K562 (cell line): ENCODE results near the gene TSSK1B. TPM values are rescaled to one million over a fixed set of nuclear protein-coding genes. Genes with fewer than 3 reads are reported as not detected.

ENCODE experiments used
- ATAC-seq: fragments of 200-7000 bp; cut with Tn5 transposase; 3 replicates; pipeline ENCODE4 v1.9.1; 2020; ENCODE audit warnings: moderate library complexity
- BruUV-seq: library from RNA; stranded (reverse); fragments of 400-500 nt; replicated peaks from 2 replicates; lab custom pipeline; 2021; lab: Mats Ljungman, UMichigan
- CTCF ChIA-PET: fragments of 300-600 bp; formaldehyde crosslinking; extraction: SDS; loops from one replicate; lab custom pipeline; 2021; ENCODE audit warnings: low intra/inter-chr PET ratio; lab: Yijun Ruan, JAX
- POLR2A ChIA-PET: fragments of 300-600, 350-650 bp; sonication (Branson Sonifier 250); formaldehyde crosslinking; extraction: SDS; loops from one replicate; lab custom pipeline; 2021; ENCODE audit warnings: antibody characterized with exemption, inconsistent platforms; lab: Yijun Ruan, JAX
- DNase-seq, 4 experiments: peaks; one replicate each; pipeline versions ENCODE4 v3.0.0 to v3.0.0-alpha.2; 2011 to 2018; ENCODE audit warnings: low spot score in 3 of 4, mixed read lengths in 3 of 4; ENCODE audit errors: extremely low read depth in 1 of 4
- FAIRE-seq: peaks from 2 replicates; lab custom pipeline; 2011; peaks lifted over from hg19 to GRCh38; lab: Jason Lieb, UNC
- H2AFZ ChIP-seq: 2 replicates; pipeline ENCODE4 v1.6.0; 2011; ENCODE audit warnings: low read depth, low read length, control low read depth, inconsistent platforms
- H3K27ac ChIP-seq: fragments of 200-600 bp; 3 replicates; pipeline ENCODE4 v1.8.0; 2011; ENCODE audit warnings: low read depth, mild to moderate bottlenecking, control low read depth, inconsistent platforms, low read length, moderate library complexity, mixed read lengths; ENCODE audit errors: extremely low read depth
- H3K27me3 ChIP-seq, 2 experiments: fragments of 300-600 bp in 1 of 2; 2 replicates in 1 of 2; 3 replicates in 1 of 2; pipeline versions ENCODE4 v1.6.0 to v1.8.0; 2011; ENCODE audit warnings: inconsistent platforms in 2 of 2, low read length in 2 of 2, mild to moderate bottlenecking in 1 of 2, mixed read lengths in 1 of 2, moderate library complexity in 1 of 2; ENCODE audit not compliant: control insufficient read depth in 2 of 2, insufficient read depth in 2 of 2
- H3K36me3 ChIP-seq: fragments of 300-600 bp; 3 replicates; pipeline ENCODE4 v1.8.0; 2011; ENCODE audit warnings: mild to moderate bottlenecking, low read length, inconsistent platforms; ENCODE audit not compliant: control insufficient read depth, insufficient read depth
- H3K4me1 ChIP-seq, 2 experiments: fragments of 200-600 bp in 1 of 2; replicated peaks in 1 of 2; 2 replicates in 1 of 2; 3 replicates in 1 of 2; pipeline versions ENCODE4 v1.5.1 to v1.8.0; 2011; ENCODE audit warnings: inconsistent platforms in 2 of 2, low read length in 2 of 2, mild to moderate bottlenecking in 1 of 2, mixed read lengths in 1 of 2, moderate library complexity in 1 of 2; ENCODE audit not compliant: control insufficient read depth in 2 of 2, insufficient read depth in 2 of 2
- H3K4me2 ChIP-seq: 2 replicates; pipeline ENCODE4 v1.6.1; 2011; ENCODE audit warnings: low read length, control low read depth, inconsistent platforms, mixed read lengths; ENCODE audit not compliant: insufficient read depth
- H3K4me3 ChIP-seq: fragments of 200-600 bp; sonication (generic), shearing (Covaris generic); 2 replicates; pipeline ENCODE4 v1.5.1; 2016; ENCODE audit warnings: control low read depth, inconsistent platforms
- H3K79me2 ChIP-seq: fragments of 200-600 bp; 3 replicates; pipeline ENCODE4 v1.8.0; 2011; ENCODE audit warnings: low read length, inconsistent platforms; ENCODE audit not compliant: control insufficient read depth, insufficient read depth
- H3K9ac ChIP-seq, 2 experiments: 2 replicates each; pipeline versions ENCODE4 v1.6.0 to v1.6.1; 2011; ENCODE audit warnings: low read depth in 2 of 2, low read length in 2 of 2, control low read depth in 1 of 2, inconsistent platforms in 1 of 2, mild to moderate bottlenecking in 1 of 2, mixed read lengths in 1 of 2; ENCODE audit not compliant: insufficient read depth in 1 of 2
- H3K9me1 ChIP-seq: one replicate; pipeline ENCODE4 v1.6.0; 2011; ENCODE audit warnings: inconsistent platforms, mild to moderate bottlenecking, low read length, moderate library complexity; ENCODE audit not compliant: control insufficient read depth, insufficient read depth
- H3K9me3 ChIP-seq: replicated peaks from 2 replicates; pipeline ENCODE4 v1.5.1; 2011; ENCODE audit warnings: low read depth, low read length, inconsistent platforms; ENCODE audit not compliant: control insufficient read depth, insufficient read depth
- H4K20me1 ChIP-seq: replicated peaks from 2 replicates; pipeline ENCODE4 v1.6.1; 2011; ENCODE audit warnings: low read length, inconsistent platforms, mixed read lengths; ENCODE audit not compliant: control insufficient read depth, insufficient read depth
- ATF7 ChIP-seq: fragments of 450-650 bp; IDR thresholded peaks from 2 replicates; pipeline ENCODE4 v1.7.1; 2014; ENCODE audit warnings: mild to moderate bottlenecking, moderate library complexity
- CBFA2T2 ChIP-seq: fragments of 450-650 bp; conservative IDR thresholded peaks from 2 replicates; pipeline ENCODE4 v1.6.1; 2017; ENCODE audit warnings: mild to moderate bottlenecking
- EWSR1 ChIP-seq: fragments of 450-650 bp; IDR thresholded peaks from 2 replicates; pipeline ENCODE4 v1.6.1; 2018; ENCODE audit warnings: borderline replicate concordance, mild to moderate bottlenecking, low read depth, moderate library complexity; ENCODE audit not compliant: partially characterized antibody
- HMG20A ChIP-seq: fragments of 450-650 bp; formaldehyde crosslinking; conservative IDR thresholded peaks from 2 replicates; pipeline ENCODE4 v1.4.0; 2020; ENCODE audit warnings: mild to moderate bottlenecking, mixed read lengths
- HNRNPUL1 ChIP-seq: fragments of 200-400 bp; formaldehyde crosslinking; IDR thresholded peaks from 2 replicates; pipeline ENCODE4 v1.6.1; 2017; ENCODE audit warnings: low read length
- MTA3 ChIP-seq: fragments of 450-650 bp; formaldehyde crosslinking; IDR thresholded peaks from 2 replicates; pipeline ENCODE4 v1.6.1; 2017; ENCODE audit warnings: mild to moderate bottlenecking, borderline replicate concordance
- NFATC3 ChIP-seq: fragments of 450-650 bp; IDR thresholded peaks from 2 replicates; pipeline ENCODE4 v1.6.1; 2017; ENCODE audit warnings: mild to moderate bottlenecking
- NFIC ChIP-seq: fragments of 450-650 bp; IDR thresholded peaks from 2 replicates; pipeline ENCODE4 v1.6.1; 2017; ENCODE audit warnings: mild to moderate bottlenecking, inconsistent platforms
- NFIX ChIP-seq: fragments of 250-450 bp; sonication (Bioruptor Pico); IDR thresholded peaks from 2 replicates; pipeline ENCODE4 v1.4.0; 2020; ENCODE audit warnings: low read depth, mild to moderate bottlenecking, moderate library complexity
- PCBP1 ChIP-seq: fragments of 200-400 bp; formaldehyde crosslinking; IDR thresholded peaks from 2 replicates; pipeline ENCODE4 v1.6.1; 2018; ENCODE audit warnings: mild to moderate bottlenecking, low read depth, low read length; ENCODE audit not compliant: poor library complexity, severe bottlenecking
- PTBP1 ChIP-seq: fragments of 200-400 bp; formaldehyde crosslinking; IDR thresholded peaks from 2 replicates; pipeline ENCODE4 v1.6.1; 2017; ENCODE audit warnings: low read depth, low read length
- RFX5 ChIP-seq: IDR thresholded peaks from 2 replicates; pipeline ENCODE4 v1.6.1; 2011; ENCODE audit warnings: low read depth, mild to moderate bottlenecking, improper control_type of control experiment, low read length
- SMAD1 ChIP-seq: fragments of 150-350 bp; IDR thresholded peaks from 2 replicates; pipeline ENCODE4 v1.6.1; 2014; ENCODE audit warnings: low read length, low read depth; ENCODE audit not compliant: partially characterized antibody
- WGBS: fragments of 100-300 bp; shearing (Covaris generic); methylation state at CpG from one replicate; pipeline ENCODE4 v1.1.6; 2016; ENCODE audit warnings: low coverage, mixed read lengths; ENCODE audit not compliant: insufficient coverage; ENCODE audit errors: missing lambda C conversion rate; 5-methylcytosine and 5-hydroxymethylcytosine counted together
- in situ Hi-C: fragments of 300-500 bp; cut with MboI; formaldehyde crosslinking; loops from 4 replicates; pipeline ENCODE4 v1.15.0; 2018; ENCODE audit warnings: inconsistent platforms, mixed read lengths
- intact Hi-C: fragments of 100-400 bp; cut with micrococcal nuclease; formaldehyde crosslinking; loops from 2 replicates; pipeline ENCODE4 v1.14.2; 2022
- polyA plus RNA-seq, 8 experiments: library from polyadenylated mRNA; depleted of rRNA in 4 of 8; stranded (reverse) in 5 of 8; unstranded in 3 of 8; fragments of >200 nt; fragmentation: Nextera tagmentation in 2 of 8; fragmentation: Illumina TruSeq in 1 of 8; extraction: Ambion mirVana in 2 of 8; extraction: Trizol in 1 of 8; gene quantifications; 2 replicates each; pipeline versions ENCODE4 v1.2.1 to v1.2.3, GENCODE V29; 2011 to 2014; ENCODE audit warnings: inconsistent platforms in 1 of 8, missing spikeins in 1 of 8
- total RNA-seq, 7 experiments: library from RNA; depleted of rRNA in 6 of 7; stranded (reverse); fragments of >200 nt in 6 of 7; fragmentation: Illumina TruSeq in 2 of 7; extraction: Trizol in 2 of 7; gene quantifications; 2 replicates each; pipeline versions ENCODE4 v1.2.1 to v1.2.3, GENCODE V29; 2011 to 2021; ENCODE audit warnings: low replicate concordance in 1 of 7

TSSK1B gene
- total and polyA plus RNA-seq, 9 of the 15 experiments (the other 6 are each of a cell fraction or from before 2014, with no cell fraction given), result not detected

DNA sequence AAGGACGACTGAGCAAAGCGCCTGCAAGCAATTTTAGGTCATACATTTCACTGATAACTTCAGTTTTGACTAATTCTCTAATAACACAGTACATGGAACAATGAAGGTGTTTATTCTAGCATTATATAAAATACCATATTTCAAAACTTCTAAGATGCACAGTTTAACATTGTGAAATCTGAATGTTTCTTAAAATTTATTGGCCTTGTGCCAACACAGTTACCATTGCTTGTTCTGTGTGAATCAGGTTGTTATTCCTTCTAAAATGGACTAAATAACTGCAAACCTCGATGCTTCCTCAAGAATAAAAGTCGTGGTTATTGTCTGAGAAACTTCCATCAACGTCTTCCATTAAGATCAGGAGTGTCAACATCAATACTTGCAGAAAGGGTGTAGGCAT is 45.5 kb upstream of the TSSK1B start:
- POLR2A ChIA-PET, result no interaction called here
- Histone ChIP-seq H3K9me1 (no peaks in the 10 kb centered on the region), H3K27ac (no peak overlapping the region), H3K4me3 (no peak overlapping the region), H3K9me3 (no peaks in the 10 kb centered on the region), H3K27me3 (no peaks in the 10 kb centered on the region; a peak in 2 of 5 replicates), H4K20me1 (no peaks in the 10 kb centered on the region), H2AFZ (no peak overlapping the region), H3K4me1 (no peaks in the 10 kb centered on the region), H3K79me2 (no peaks in the 10 kb centered on the region), H3K36me3 (no peaks in the 10 kb centered on the region), H3K4me2 (no peak overlapping the region), H3K9ac (no peak overlapping the region)
- ATAC-seq, result no peak
- in situ Hi-C loops (no loop called here), intact Hi-C loops (no loop called here)
- CTCF ChIA-PET, result no interaction called here
- no peak for TF ChIP-seq PCBP1
- TF ChIP-seq HNRNPUL1, result no peak
- no peak for TF ChIP-seq ATF7
- TF ChIP-seq MTA3, result no peak
- TF ChIP-seq NFIC, result peak; percentile 98
- TF ChIP-seq SMAD1, result peak; percentile 29
- TF ChIP-seq NFIX (CRISPR knock-in tag), result peak; percentile 90
- WGBS, result 5% methylated on average over 5 of the region's 5 CpGs
- DNase-seq, result no peak
- no peak for FAIRE-seq
- no TSS peak for BruUV-seq

- in situ Hi-C loops (no loop called here), intact Hi-C loops (no loop called here)
- Histone ChIP-seq H3K9me3 (no peaks in the 10 kb centered on the region), H3K4me3 (no peak overlapping the region), H3K4me2 (no peak overlapping the region), H3K36me3 (no peaks in the 10 kb centered on the region), H3K4me1 (no peaks in the 10 kb centered on the region; a peak in 2 of 5 replicates), H2AFZ (no peak overlapping the region), H3K79me2 (no peaks in the 10 kb centered on the region), H4K20me1 (no peaks in the 10 kb centered on the region), H3K9me1 (no peaks in the 10 kb centered on the region), H3K27ac (no peak overlapping the region), H3K27me3 (no peaks in the 10 kb centered on the region), H3K9ac (no peak overlapping the region)
- BruUV-seq, result no TSS peak
- ChIA-PET CTCF (no interaction called here), POLR2A (no interaction called here)
- ATAC-seq (no peak), FAIRE-seq (no peak), DNase-seq (no peak)
- 0% methylated on average over 3 of the region's 3 CpGs for WGBS
- TF ChIP-seq EWSR1 (no peak), RFX5 (no peak), HMG20A (no peak), CBFA2T2 (0 out of 2 replicates have a peak, but pooled peaks have one; percentile 7), PTBP1 (no peak), NFATC3 (no peak)
Observed at GRCh38 chr5:113478691-113479090, 43.9 kb upstream of the TSSK1B start.
